Natural killer cell treated with Interleukin-12 subunit alpha and Interleukin-12 subunit beta and Interleukin-15 and Interleukin-18, amount 100 ng/mL, for 72 hours (primary cell): ENCODE results near the gene PIGQ. TPM values are rescaled to one million over a fixed set of nuclear protein-coding genes. Genes with fewer than 3 reads are reported as not detected.
A peak's percentile ranks its signal among the peaks of the same experiment; 100 is the strongest.

ENCODE experiments used
- ATAC-seq, 2 donors: fragments of 150-1000 bp; cut with Tn5 transposase in 1 of 2; sonication (Bioruptor Pico), chemical (Tn5 transposase) in 1 of 2; 2 replicates each; pipeline ENCODE4 v1.10.0; 2021
- DNase-seq: peaks from one replicate; pipeline ENCODE4 v3.0.0; 2022; ENCODE audit warnings: low spot score
- H3K27ac Mint-ChIP-seq, 2 donors: 1 replicate in 1 of 2; 2 replicates in 1 of 2; pipeline ENCODE4 v1.8.0; 2022; ENCODE audit warnings: mixed read lengths in 2 of 2, mild to moderate bottlenecking in 1 of 2, moderate library complexity in 1 of 2
- H3K27me3 Mint-ChIP-seq, 2 donors: 1 replicate in 1 of 2; 2 replicates in 1 of 2; pipeline ENCODE4 v1.8.0; 2022; ENCODE audit warnings: mixed read lengths in 2 of 2
- H3K36me3 Mint-ChIP-seq: one replicate; pipeline ENCODE4 v1.8.0; 2022; ENCODE audit warnings: mixed read lengths
- H3K4me1 Mint-ChIP-seq, 2 donors: 1 replicate in 1 of 2; 2 replicates in 1 of 2; pipeline ENCODE4 v1.8.0; 2022; ENCODE audit warnings: low read depth in 2 of 2, mixed read lengths in 2 of 2, mild to moderate bottlenecking in 1 of 2
- H3K4me3 Mint-ChIP-seq: one replicate; pipeline ENCODE4 v1.8.0; 2022; ENCODE audit warnings: mixed read lengths
- H3K9me3 Mint-ChIP-seq: 2 replicates; pipeline ENCODE4 v1.8.0; 2022; ENCODE audit warnings: mixed read lengths
- total RNA-seq, 2 donors: library from RNA; stranded (reverse); gene quantifications; one replicate each; pipeline ENCODE4 v1.2.3, GENCODE V29; 2022

Gene PIGQ
- total RNA-seq, 2 donors from 2014 or later, result 27.6 to 60.9 TPM

DNA sequence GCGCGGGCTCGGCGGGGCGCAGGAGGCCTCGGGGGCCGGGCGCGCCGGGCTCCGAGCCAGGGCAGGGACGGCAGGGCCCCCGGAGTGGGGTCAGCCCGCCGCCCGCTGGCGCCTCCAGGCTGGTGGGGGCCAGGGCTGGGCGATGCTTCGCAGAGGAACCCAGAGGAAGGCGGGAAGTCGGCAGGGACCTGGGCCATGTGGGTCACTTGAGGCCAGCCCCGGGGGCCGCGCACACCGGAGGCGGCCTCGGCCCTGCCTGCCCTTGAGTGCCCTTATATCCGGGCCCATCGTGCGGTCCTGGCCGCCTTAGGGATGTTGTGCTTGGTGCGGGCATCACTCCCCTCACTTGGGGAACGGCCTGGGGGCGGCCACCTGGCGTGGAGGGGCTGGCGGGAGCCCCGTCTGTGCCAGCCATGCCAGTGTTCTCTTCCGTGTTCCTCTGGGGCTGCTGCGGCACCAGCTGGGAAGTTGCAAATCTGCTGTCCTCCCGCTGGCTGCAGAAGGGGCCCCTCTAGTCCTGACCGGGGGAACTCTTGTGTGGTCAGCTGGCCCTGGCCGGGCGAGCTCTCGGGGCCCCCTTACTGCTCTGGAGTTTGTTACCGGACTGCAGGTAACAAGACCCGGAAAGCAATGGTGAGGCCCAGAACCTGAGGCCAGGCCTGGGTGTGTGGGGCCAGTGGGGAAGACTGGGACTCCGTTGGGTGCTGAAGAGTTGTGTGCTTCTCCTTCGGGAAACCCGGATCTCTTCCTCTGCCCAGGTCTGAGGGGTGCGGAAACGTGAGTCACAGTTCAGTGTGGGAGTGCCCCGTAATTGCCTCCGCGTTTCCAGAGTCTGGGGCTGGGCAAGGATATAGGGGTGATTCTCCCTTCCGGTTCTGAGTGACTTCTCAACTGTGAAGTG lies 41.4 kb upstream of the PIGQ start:
- Mint-ChIP-seq H3K4me3 (peak overlapping the region; percentile 96), H3K27ac (peak overlapping the region; percentile 93 to 94), H3K9me3 (no peaks in the 10 kb centered on the region), H3K27me3 (no peaks in the 10 kb centered on the region), H3K36me3 (no peaks in the 10 kb centered on the region), H3K4me1 (peaks cover 21 to 34% of the 10 kb centered on the region in 2 donors)
- DNase-seq (peak; percentile 66), ATAC-seq (peak; percentile 1 to 15)

GRCh38 chr16:529012-529575 lies 40.7 kb upstream of the PIGQ start:
- Mint-ChIP-seq H3K4me3 (peak overlapping the region; percentile 96), H3K27ac (peak overlapping the region; percentile 93 to 94), H3K36me3 (no peaks in the 10 kb centered on the region), H3K9me3 (no peaks in the 10 kb centered on the region), H3K27me3 (no peaks in the 10 kb centered on the region), H3K4me1 (peaks cover 21 to 34% of the 10 kb centered on the region in 2 donors)
- DNase-seq (no peak), ATAC-seq (no peak)

DNA sequence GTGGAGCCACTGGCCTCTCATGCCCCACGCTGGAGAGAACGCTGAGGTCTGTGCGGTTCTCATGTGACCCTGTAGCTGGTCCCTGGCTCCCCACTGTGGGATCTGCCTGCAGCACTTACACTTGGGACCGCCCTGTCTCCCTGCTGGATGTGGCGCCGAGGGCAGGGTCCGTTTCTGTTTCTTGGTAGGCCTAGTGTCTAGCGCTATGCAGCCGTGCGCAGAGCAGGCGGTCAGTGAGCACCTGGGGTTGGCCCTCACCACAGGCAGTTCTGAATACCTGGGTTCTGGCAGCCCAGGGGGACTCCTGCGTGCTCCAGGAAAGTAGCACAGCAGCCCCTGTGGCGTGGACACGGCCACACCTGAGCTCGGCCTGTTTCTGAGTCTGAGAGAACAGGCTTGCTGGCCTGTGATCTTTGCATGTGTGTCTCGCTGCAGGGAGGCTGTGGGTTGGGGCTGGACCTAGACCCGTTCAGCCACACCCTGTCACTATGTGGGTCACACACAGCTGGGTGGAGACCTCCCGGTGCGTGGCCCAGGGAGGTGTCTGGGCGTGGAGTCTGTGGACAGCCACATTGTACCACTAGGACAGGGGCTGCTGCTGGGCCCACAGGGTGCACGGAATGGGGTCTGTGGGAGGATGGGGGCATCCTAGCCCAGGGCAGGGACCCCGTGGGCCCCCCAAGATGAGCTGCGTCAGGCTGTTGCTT lies 39.5 kb upstream of the PIGQ start:
- Mint-ChIP-seq H3K27me3 (no peaks in the 10 kb centered on the region), H3K4me1 (peaks cover 23 to 31% of the 10 kb centered on the region in 2 donors), H3K36me3 (no peaks in the 10 kb centered on the region), H3K9me3 (no peaks in the 10 kb centered on the region), H3K27ac (peak overlapping the region; percentile 93 to 94), H3K4me3 (peak overlapping the region; percentile 96)
- no peak for ATAC-seq
- peak; percentile 52 for DNase-seq

GRCh38 chr16:531494-532125 lies 38.2 kb upstream of the PIGQ start:
- peaks cover 16 to 19% of the 10 kb centered on the region in 2 donors for H3K4me1 Mint-ChIP-seq
- peak overlapping the region in 1 of 2 donors; percentile 53 for H3K27ac Mint-ChIP-seq
- no peaks in the 10 kb centered on the region for H3K9me3 Mint-ChIP-seq
- DNase-seq (peak; percentile 58), ATAC-seq (no peak)
- H3K36me3 Mint-ChIP-seq, result no peaks in the 10 kb centered on the region
- no peak overlapping the region for H3K4me3 Mint-ChIP-seq
- H3K27me3 Mint-ChIP-seq, result no peaks in the 10 kb centered on the region

DNA sequence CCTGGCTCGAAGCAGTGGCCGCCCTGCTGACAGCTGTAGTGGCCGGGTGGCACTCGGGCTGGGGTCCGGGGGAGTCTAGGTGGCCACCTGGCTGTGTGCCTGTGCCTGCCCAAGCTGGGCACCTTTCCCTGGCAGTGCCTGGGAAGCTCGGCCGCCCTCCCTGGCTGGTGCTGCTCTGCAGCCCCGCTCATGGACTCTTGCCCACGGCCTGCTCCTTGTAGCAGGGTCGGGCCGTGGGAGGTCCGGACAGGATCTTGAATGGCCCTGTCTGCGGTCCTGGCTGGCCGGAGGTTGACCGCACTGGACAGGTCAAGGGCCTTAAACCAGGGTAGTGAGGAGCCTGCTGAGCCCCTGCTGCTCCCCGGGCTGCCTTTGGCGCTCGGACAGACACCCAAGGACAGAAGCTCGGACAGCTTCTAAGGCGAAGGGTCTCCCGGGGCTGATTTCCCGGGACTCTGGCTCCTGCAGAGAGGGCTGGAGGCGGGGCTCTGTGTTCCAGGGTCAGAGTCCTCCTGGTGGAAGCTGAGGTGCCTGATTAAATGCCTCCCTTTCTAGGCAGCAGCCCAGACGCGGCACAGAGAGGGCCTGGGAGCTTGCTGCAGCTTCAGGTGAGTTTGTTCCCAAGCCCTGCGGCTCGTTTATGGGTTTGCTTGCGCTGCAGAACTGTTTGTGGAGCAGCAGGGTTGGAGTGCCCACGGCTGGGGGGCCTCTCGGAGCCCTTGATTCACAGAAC lies 36.2 kb upstream of the PIGQ start:
- ATAC-seq (no peak), DNase-seq (no peak)
- Mint-ChIP-seq H3K4me1 (peaks cover 16 to 17% of the 10 kb centered on the region in 2 donors), H3K27ac (peak overlapping the region in 1 of 2 donors; percentile 53), H3K9me3 (no peaks in the 10 kb centered on the region), H3K36me3 (no peaks in the 10 kb centered on the region), H3K4me3 (no peak overlapping the region), H3K27me3 (no peaks in the 10 kb centered on the region)

GRCh38 chr16:534135-534534 lies 35.6 kb upstream of the PIGQ start:
- DNase-seq, result no peak
- Mint-ChIP-seq H3K36me3 (no peaks in the 10 kb centered on the region), H3K27me3 (no peaks in the 10 kb centered on the region), H3K27ac (no peak overlapping the region), H3K9me3 (no peaks in the 10 kb centered on the region), H3K4me1 (peaks cover 14 to 15% of the 10 kb centered on the region in 2 donors), H3K4me3 (no peak overlapping the region)
- ATAC-seq, result no peak

- Mint-ChIP-seq H3K9me3 (no peaks in the 10 kb centered on the region), H3K4me3 (no peak overlapping the region), H3K4me1 (peaks cover 7 to 13% of the 10 kb centered on the region in 2 donors), H3K27me3 (no peaks in the 10 kb centered on the region), H3K36me3 (no peaks in the 10 kb centered on the region), H3K27ac (no peak overlapping the region)
- no peak for DNase-seq
- no peak for ATAC-seq
Measured at GRCh38 chr16:534856-535445, 34.8 kb upstream of the PIGQ start.

DNA sequence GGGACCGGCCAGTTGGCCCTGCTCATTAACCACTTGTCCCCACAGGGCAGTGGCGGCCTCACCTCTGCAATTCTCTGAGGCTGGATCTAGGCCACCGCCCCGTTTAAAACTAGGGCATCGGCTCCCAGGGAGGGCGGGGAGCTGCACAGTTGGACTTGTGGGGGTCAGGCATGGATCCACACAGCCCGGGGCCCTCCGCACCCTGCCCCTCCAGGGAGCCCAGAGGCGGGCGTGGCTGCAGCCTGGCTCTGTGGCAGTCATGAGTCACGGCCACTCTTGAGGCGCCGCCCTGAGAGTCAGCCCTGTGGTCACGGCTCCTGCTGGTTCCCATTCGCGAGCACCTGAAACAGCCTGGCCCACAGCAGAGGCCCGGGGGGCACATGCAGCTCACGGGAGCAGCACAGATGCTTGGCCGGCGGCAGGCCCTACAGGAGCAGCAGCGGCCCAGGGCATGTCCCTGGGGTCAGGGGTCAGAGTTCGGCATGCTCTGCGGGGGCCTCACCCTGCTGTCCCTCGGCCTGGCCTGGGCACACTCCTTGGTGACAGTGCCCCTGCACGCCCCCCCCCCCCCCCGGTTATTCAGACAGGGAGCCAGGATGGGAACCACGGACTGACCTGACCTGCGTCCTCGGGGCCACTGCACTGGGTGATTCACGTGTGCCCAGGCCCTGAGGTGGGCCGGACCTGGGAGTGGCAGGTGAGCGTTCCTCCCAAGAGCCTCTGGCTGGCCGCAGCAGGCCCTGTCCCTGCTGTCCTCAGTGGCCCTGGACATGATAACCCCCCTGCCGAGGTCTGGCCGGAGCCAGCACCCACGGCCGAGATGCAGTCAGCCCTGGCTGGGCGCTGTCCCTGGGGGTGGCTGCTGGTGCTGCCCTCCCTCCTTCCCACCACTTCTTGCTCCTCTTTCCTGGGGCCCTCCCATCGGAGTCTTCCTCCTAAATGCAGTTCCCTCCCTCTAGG lies 34.0 kb upstream of the PIGQ start:
- H3K27ac Mint-ChIP-seq, result no peak overlapping the region
- DNase-seq, result no peak

GRCh38 chr16:536746-537145 lies 33.0 kb upstream of the PIGQ start:
- no peak overlapping the region for H3K4me3 Mint-ChIP-seq
- ATAC-seq (no peak), DNase-seq (no peak)
- H3K9me3 Mint-ChIP-seq, result no peaks in the 10 kb centered on the region
- no peaks in the 10 kb centered on the region for H3K36me3 Mint-ChIP-seq
- H3K4me1 Mint-ChIP-seq, result peaks cover 0 to 7% of the 10 kb centered on the region in 2 donors
- H3K27me3 Mint-ChIP-seq, result no peaks in the 10 kb centered on the region
- H3K27ac Mint-ChIP-seq, result no peak overlapping the region

More for the DNA sequence above, 34.0 kb upstream of the PIGQ start:
- Mint-ChIP-seq H3K4me1 (peaks cover 0 to 7% of the 10 kb centered on the region in 2 donors), H3K9me3 (no peaks in the 10 kb centered on the region), H3K36me3 (no peaks in the 10 kb centered on the region), H3K4me3 (no peak overlapping the region), H3K27me3 (no peaks in the 10 kb centered on the region)
- peak in 1 of 2 donors; percentile 11 for ATAC-seq

DNA sequence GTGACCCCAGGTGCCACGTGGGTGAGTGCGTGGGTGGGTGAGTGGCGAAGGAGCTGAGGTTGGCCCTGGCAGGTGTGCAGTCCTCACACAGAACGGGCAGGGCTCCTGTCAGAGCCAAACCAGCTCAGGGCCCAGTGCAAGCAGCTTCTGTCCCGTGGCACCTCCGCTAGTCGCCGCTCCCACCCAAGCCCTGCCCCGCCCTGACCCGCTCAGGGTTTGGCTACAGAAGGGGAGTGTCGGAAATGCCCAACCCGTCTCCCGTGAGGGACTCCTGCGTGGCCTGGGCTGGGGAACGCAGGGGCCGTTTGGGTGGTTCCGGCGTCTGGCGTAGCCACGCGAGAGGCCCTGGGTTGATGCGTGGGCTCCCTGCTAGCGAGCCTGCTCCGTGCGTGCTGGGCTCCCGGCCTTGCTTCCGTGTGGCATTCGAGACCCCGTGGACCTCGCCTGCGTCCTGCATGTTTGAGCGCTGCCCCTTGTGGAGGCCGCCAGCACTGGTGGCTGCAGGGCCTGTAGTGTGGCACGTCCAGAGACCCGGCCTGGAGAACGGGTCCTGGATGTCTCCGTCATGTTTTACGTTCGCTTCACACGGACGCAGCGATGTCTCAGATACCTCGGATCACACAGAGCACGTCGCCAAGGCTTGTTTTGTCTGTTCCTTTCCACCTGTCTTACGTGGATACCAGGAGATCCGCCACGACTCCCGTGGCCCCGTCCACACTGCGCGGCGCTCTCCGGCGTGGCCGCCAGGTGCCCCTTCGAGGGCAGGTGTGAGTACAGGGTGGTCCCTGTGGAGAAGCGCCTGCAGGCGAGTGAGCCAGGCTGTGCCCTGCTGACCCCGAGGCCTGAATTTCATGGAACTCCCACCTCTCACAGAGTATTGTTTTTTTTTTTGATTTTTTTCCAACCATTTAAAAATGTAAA lies 32.1 kb upstream of the PIGQ start:
- Mint-ChIP-seq H3K36me3 (no peaks in the 10 kb centered on the region), H3K27me3 (no peaks in the 10 kb centered on the region), H3K27ac (no peak overlapping the region), H3K9me3 (no peaks in the 10 kb centered on the region), H3K4me1 (peaks cover 0 to 11% of the 10 kb centered on the region in 2 donors), H3K4me3 (no peak overlapping the region)
- ATAC-seq (no peak), DNase-seq (no peak)

DNA sequence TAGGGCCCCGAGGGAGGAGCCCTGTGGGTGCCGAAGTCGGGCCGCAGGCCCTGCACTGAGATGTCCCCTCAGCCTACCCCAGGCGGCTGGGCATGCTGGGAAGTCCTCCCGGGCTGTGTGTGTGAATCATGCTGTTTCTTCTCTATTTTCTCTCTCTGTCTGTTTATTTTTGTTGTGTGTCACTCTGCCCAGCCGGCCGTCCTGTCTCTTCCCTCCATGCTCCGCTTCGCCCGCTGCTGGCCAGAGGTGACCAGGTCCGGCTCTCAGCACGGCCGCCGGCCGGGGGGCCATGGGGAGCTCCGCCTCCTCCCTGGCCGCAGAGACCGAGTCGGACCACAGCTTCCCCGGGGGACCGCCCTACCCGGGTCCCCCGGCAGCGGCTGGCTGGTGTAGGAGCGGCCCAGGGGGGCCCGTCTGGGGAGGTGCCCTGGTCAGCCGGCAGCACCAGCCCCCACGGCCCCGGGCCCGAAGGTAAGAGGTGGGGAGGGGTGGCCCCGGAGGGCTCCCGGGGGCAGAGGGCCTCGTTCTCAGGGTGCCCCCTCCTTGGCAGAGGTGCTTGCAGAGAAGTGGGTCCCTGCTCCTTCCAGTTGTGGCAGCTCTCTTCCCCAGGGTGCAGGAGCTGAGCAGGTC lies 29.8 kb upstream of the PIGQ start:
- H3K4me1 Mint-ChIP-seq, result peaks cover 0 to 8% of the 10 kb centered on the region in 2 donors
- DNase-seq, result no peak
- no peak overlapping the region for H3K27ac Mint-ChIP-seq
- H3K9me3 Mint-ChIP-seq, result no peaks in the 10 kb centered on the region
- H3K36me3 Mint-ChIP-seq, result no peaks in the 10 kb centered on the region
- no peaks in the 10 kb centered on the region for H3K27me3 Mint-ChIP-seq
- ATAC-seq, result no peak
- no peak overlapping the region for H3K4me3 Mint-ChIP-seq
